ENCODE data around the gene RBFOX1. TPM values are rescaled to one million over a fixed set of nuclear protein-coding genes. Genes with fewer than 3 reads are reported as not detected.

RBFOX1 gene
- total RNA-seq, 1 experiment from 2014 or later, result not detected

- POLR2A ChIA-PET, result no interaction called here
- H3K9me3 ChIP-seq (ENCODE audit: control insufficient read depth in 1 of 2, insufficient read depth in 1 of 2, low read depth in 1 of 2, low read length in 2 of 2), result peaks cover 6 to 32% of the 10 kb centered on the region in 2 experiments; a peak in 2 of 4 replicates
Observed at GRCh38 chr16:7458144-7458543, 125.5 kb downstream of the RBFOX1 start.

More at GRCh38 chr16:7458144-7458543, 125.5 kb downstream of the RBFOX1 start:
- H2AFZ ChIP-seq (ENCODE audit: low read depth, low read length, poor library complexity, severe bottlenecking), result no peak overlapping the region
- no peaks in the 10 kb centered on the region for H3K36me3 ChIP-seq (ENCODE audit: control insufficient read depth in 1 of 2, insufficient read depth in 2 of 2, low read length in 2 of 2)
- no peaks in the 10 kb centered on the region for H3K9me2 ChIP-seq (ENCODE audit: insufficient read depth)
- no peaks in the 10 kb centered on the region for H4K20me1 ChIP-seq (ENCODE audit: insufficient read depth)
- H3K9ac ChIP-seq (ENCODE audit: low read length), result no peak overlapping the region
- H3K4me2 ChIP-seq (ENCODE audit: low read length), result no peak overlapping the region
- RAD21 ChIA-PET (ENCODE audit: low non-redundant PET in 1 of 2, low total read pairs in 2 of 2, uncharacterized antibody in 2 of 2, unreplicated experiment in 2 of 2), result no interaction called here
- no peaks in the 10 kb centered on the region for H3K79me2 ChIP-seq (ENCODE audit: insufficient read depth, low read length)
- H3K4me3 ChIP-seq (replicated peaks in 1 of 2; ENCODE audit: low read depth in 1 of 2, low read length in 2 of 2), result no peak overlapping the region
- BruUV-seq (replicated peaks), result no TSS peak
- H3K27ac ChIP-seq (ENCODE audit: low read depth, low read length), result no peak overlapping the region
- CTCF ChIA-PET, result no interaction called here
- no peak for TF ChIP-seq EZH2phosphoT487 (IDR thresholded peaks at IDR 0.05; ENCODE audit: borderline replicate concordance)
- TF ChIP-seq, protein P1, sequence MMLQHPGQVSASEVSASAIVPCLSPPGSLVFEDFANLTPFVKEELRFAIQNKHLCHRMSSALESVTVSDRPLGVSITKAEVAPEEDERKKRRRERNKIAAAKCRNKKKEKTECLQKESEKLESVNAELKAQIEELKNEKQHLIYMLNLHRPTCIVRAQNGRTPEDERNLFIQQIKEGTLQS (IDR thresholded peaks at IDR 0.05), result no peak
- TF ChIP-seq CEBPB (IDR thresholded peaks at IDR 0.05; ENCODE audit: low read depth), result no peak
- TF ChIP-seq JUND (IDR thresholded peaks at IDR 0.05), result no peak
- TF ChIP-seq CBX3 (IDR thresholded peaks at IDR 0.05; ENCODE audit: low read depth), result no peak
- no peak for TF ChIP-seq SIN3A (IDR thresholded peaks at IDR 0.05; ENCODE audit: low read depth)
- no peak for TF ChIP-seq FOSL1 (IDR thresholded peaks at IDR 0.05; ENCODE audit: low read depth)
- no peak for TF ChIP-seq SRF (IDR thresholded peaks at IDR 0.05; ENCODE audit: low read depth)
- no peak for TF ChIP-seq ZBTB33 (IDR thresholded peaks at IDR 0.05; ENCODE audit: extremely low read depth, insufficient replicate concordance, low read length)
- no peak for TF ChIP-seq RAD21 (IDR thresholded peaks at IDR 0.05; ENCODE audit: low read depth)
- no peak for TF ChIP-seq SP1 (IDR thresholded peaks at IDR 0.05; ENCODE audit: low read depth)
- no peak for TF ChIP-seq ZFX (IDR thresholded peaks at IDR 0.05)
- TF ChIP-seq YY1 (IDR thresholded peaks at IDR 0.05; ENCODE audit: extremely low read depth, insufficient replicate concordance, low read depth, low read length), result no peak
- no peak for TF ChIP-seq CTCF (IDR thresholded peaks at IDR 0.05 in 2 of 3, conservative IDR thresholded peaks at IDR 0.05 in 1 of 3; ENCODE audit: borderline replicate concordance in 1 of 3, insufficient read depth in 1 of 3, low read depth in 2 of 3, low read length in 2 of 3)
- TF ChIP-seq EGR1 (IDR thresholded peaks at IDR 0.05; ENCODE audit: low read depth), result no peak
- no peak for TF ChIP-seq POLR2A (IDR thresholded peaks at IDR 0.05; ENCODE audit: borderline replicate concordance, extremely low read depth, insufficient read depth, insufficient read length)
- TF ChIP-seq, protein P2, sequence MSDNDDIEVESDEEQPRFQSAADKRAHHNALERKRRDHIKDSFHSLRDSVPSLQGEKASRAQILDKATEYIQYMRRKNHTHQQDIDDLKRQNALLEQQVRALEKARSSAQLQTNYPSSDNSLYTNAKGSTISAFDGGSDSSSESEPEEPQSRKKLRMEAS (IDR thresholded peaks at IDR 0.05), result no peak
- no peak for TF ChIP-seq ELF1 (IDR thresholded peaks at IDR 0.05; ENCODE audit: borderline replicate concordance, low read depth)
- intact Hi-C loops (cut with micrococcal nuclease), result no loop called here
- no peak for DNase-seq (ENCODE audit: low read depth, low spot score)
- ATAC-seq, result no peak
- H3K4me1 ChIP-seq (ENCODE audit: control insufficient read depth in 1 of 2, insufficient read depth in 2 of 2, low read length in 2 of 2), result no peaks in the 10 kb centered on the region
- H3K27me3 ChIP-seq (ENCODE audit: insufficient read depth, low read length), result no peaks in the 10 kb centered on the region
